Urinary bladder (tissue), 4 donors: ENCODE data around the gene AFAP1. TPM values are rescaled to one million over a fixed set of nuclear protein-coding genes. Genes with fewer than 3 reads are reported as not detected.

Experiments used
- DNase-seq: peaks from one replicate; pipeline ENCODE4 v3.0.0-alpha.2; 2015; ENCODE audit errors: extremely low spot score
- H3K27ac ChIP-seq: one replicate; pipeline ENCODE4 v1.5.1; 2013; ENCODE audit warnings: low read depth, mild to moderate bottlenecking, moderate library complexity
- H3K36me3 ChIP-seq: one replicate; pipeline ENCODE4 v1.6.1; 2013; ENCODE audit warnings: mild to moderate bottlenecking, moderate library complexity; ENCODE audit not compliant: insufficient read depth
- H3K4me1 ChIP-seq: one replicate; pipeline ENCODE4 v1.6.1; 2013; ENCODE audit warnings: mild to moderate bottlenecking, moderate library complexity; ENCODE audit not compliant: insufficient read depth
- H3K4me3 ChIP-seq: one replicate; pipeline ENCODE4 v1.5.1; 2013; ENCODE audit warnings: low read depth, low read length
- WGBS: extraction: QIAGEN DNeasy Blood & Tissue Kit; methylation state at CpG from one replicate; pipeline ENCODE4 v1.1.7; 2013; 5-methylcytosine and 5-hydroxymethylcytosine counted together
- polyA plus RNA-seq: library from polyadenylated mRNA; stranded (reverse); fragments of 200-250 nt; gene quantifications from one replicate; pipeline ENCODE4 v1.2.3, GENCODE V29; 2013
- total RNA-seq: library from RNA; depleted of rRNA; stranded (reverse); fragments of >200 nt; gene quantifications from one replicate; pipeline ENCODE4 v1.2.3, GENCODE V29; 2014
- donor health status: healthy with polysubstance abuse.
- donor health status: healthy.

AFAP1 gene
- total and polyA plus RNA-seq, 2 donors = 27.8 to 41.8 TPM

DNA sequence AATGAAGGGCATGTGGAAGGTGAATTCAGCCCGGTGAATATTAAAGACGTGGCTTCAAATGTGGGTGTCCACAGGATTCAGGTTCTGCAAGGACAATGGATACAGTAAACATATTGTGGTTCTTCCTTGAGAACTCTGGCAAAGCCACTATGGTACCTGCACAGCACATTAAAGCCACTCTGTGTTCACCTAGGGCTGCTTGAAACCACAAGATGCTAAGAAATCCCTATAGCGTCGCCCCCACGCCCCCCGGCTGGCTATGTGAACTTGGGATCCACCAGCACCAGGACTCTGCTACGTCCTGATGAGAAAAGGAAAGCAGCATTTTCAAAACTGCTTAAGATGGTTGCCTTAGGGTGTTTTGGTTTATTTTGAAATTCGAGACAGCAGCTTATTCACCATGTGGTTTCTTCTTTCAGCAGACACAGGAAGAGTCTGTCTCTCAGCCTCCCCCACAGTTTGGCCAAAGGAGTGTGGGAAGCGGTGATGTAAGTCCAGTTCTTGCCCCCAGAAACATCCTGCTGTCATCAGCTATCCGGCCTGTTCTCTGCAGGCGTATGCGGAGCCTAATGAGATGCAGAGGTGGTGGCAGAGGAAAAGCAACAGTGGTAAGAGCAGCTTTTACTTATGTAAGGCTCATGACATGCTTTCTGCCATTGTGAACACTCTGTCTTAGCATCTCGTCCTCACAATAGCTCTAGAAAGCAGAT lies 111.5 kb downstream of the AFAP1 start:
- Histone ChIP-seq H3K27ac (peak overlapping the region; percentile 56), H3K4me3 (no peak overlapping the region), H3K4me1 (no peaks in the 10 kb centered on the region), H3K36me3 (no peaks in the 10 kb centered on the region)
- WGBS = 32% methylated on average over 13 of the region's 13 CpGs
- peak; percentile 76 for DNase-seq

DNA sequence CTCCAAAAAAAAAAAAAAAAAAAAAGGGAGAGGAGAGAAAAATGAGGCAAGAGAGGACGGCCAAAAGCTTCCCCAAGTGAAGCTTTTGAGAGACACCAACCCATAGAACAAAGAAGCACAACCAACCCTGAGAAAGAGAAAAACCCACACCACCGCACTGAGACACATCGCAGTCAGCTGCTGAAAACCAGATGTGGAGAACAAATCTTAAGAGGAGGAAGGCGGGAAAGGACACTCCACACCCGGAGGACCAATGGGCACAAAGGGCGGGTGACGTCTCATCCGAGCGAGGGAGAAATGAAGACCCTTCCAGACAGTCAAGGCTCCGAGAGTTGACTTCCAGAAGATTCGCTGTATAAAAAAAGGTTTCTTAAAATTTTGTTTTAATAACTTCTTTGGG lies 112.1 kb downstream of the AFAP1 start:
- DNase-seq = no peak
- H3K4me3 ChIP-seq = no peak overlapping the region
- no peaks in the 10 kb centered on the region for H3K4me1 ChIP-seq
- no peak overlapping the region for H3K27ac ChIP-seq
- WGBS = 92% methylated on average over 11 of the region's 11 CpGs
- H3K36me3 ChIP-seq = no peaks in the 10 kb centered on the region

DNA sequence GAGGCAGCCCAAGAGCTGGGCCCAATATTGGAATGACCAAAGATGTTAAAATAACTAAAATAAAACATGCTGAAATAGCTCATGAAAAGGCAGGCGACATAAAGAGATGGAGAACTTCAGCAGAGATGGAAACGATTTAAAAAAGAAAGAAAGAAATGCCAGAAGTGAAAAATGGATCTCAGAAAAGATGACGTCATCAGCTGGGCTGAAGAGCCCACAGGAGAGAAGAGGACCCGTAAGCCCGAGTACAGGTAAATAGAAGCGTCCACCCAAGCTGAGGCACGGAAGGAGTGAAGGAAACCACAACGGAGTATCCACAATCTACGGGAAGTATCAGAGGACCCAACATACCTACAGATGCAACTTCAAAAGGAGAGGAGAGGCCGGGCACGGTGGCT lies 112.8 kb downstream of the AFAP1 start:
- Histone ChIP-seq H3K4me3 (no peak overlapping the region), H3K4me1 (no peaks in the 10 kb centered on the region), H3K36me3 (no peaks in the 10 kb centered on the region), H3K27ac (no peak overlapping the region)
- DNase-seq = no peak
- WGBS = 93% methylated on average over 11 of the region's 11 CpGs

DNA sequence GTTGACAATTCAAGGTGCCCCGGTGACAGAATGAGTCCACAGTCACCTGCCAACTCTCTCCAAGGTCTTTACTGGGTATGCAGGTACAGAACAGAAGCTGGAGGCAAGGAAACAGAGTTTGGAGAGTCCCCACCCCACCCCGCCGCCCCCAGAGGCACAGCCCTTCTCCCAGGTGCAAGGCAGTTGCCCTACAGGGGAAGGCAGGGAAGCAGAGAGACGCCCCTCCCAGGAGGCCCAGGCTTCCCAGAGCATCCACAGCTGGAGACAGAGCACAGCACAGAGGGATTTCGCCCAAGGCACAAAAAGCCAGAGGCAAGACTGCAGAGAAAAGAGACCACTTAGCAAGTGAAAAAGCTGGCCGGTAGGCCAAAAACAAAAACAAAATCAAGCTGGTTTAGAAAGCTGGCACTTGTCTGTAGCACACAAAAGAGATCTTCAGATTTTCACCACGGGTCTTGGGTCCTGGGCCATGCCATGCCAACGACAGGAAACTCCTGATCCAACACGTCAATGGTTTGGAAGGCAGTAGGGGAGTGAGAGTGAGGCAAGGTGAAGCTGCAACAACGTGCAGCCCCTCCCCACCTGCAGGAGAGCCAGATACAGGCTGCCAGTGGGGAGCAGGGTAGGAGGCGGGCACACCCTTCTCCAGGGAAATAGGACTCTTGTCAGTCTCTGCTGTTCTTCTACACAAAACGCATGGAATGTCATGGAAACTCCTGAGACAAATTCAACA lies 113.3 kb downstream of the AFAP1 start:
- no peak for DNase-seq
- WGBS = 83% methylated on average over 12 of the region's 12 CpGs
- H3K4me1 ChIP-seq = no peaks in the 10 kb centered on the region

DNA sequence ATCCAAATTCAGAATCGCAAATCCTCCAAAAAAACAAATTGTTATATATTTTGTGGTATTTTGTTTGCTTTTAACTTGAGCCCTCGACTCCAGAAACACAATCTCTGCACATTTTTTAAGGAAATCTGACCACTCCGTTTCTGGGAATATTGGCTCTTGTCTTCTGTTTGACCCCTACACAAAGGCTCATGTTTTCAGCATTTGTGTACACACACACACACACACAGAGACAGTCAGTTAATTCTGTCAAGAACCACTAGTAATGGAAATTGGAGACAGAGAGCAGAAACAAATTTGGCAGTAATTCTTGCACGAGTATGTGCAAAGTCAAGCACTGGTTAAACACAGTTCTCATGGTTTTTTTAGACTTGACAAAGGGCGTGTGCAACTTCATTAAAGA lies 115.4 kb downstream of the AFAP1 start:
- no peak overlapping the region for H3K27ac ChIP-seq
- DNase-seq = no peak
- H3K36me3 ChIP-seq = no peaks in the 10 kb centered on the region
- no peak overlapping the region for H3K4me3 ChIP-seq
- H3K4me1 ChIP-seq = no peaks in the 10 kb centered on the region
- WGBS = 43% methylated on average over 5 of the region's 5 CpGs

More for the DNA sequence above, 113.3 kb downstream of the AFAP1 start:
- Histone ChIP-seq H3K27ac (no peak overlapping the region), H3K4me3 (no peak overlapping the region), H3K36me3 (no peaks in the 10 kb centered on the region)

DNA sequence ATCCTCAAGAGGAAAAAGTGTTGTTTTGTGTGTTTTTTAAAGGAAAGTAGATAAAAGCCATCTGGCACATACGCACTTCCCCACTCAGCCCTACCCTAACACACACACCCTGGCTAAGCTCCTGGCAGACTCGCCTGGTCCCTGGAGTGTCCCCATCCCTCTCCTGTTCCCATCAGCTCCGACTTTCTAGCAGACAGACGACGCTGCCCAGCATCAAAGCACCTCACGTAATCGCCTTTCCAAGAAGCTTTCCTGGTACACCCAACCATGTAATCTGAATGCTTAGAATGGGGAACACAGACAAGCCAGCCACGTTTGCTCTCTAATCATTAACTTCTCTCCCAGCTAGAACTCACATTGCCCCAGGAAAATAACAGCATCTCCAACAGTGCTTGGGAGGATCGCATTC lies 116.2 kb downstream of the AFAP1 start:
- no peak for DNase-seq
- no peaks in the 10 kb centered on the region for H3K4me1 ChIP-seq

DNA sequence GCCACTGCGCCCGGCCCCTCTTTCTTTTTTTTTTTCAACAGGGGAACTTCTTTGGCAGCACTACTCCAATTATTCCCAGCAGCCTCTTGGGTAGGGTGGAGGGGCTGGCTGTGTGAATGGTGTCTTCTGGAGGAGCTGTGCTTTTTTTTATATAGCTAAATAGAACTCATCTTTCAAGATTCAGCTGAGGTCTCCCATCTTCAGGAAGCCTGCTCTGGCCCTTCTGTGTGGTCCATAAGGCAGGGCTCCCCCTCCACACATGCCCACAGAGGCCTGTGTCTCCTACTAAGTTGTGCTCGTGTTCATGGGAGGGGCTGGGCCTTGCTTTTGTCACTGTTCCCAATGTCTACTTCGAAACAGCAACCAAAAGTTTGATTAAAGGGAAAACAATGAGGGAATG lies 116.8 kb downstream of the AFAP1 start:
- no peaks in the 10 kb centered on the region for H3K4me1 ChIP-seq
- peak overlapping the region; percentile 83 for H3K27ac ChIP-seq
- no peak for DNase-seq
- WGBS = 36% methylated on average over 4 of the region's 4 CpGs
- H3K4me3 ChIP-seq = no peak overlapping the region
- H3K36me3 ChIP-seq = no peaks in the 10 kb centered on the region

More for the DNA sequence above, 116.2 kb downstream of the AFAP1 start:
- H3K4me3 ChIP-seq = no peak overlapping the region
- no peaks in the 10 kb centered on the region for H3K36me3 ChIP-seq
- WGBS = 26% methylated on average over 9 of the region's 9 CpGs
- H3K27ac ChIP-seq = peak overlapping the region; percentile 53

DNA sequence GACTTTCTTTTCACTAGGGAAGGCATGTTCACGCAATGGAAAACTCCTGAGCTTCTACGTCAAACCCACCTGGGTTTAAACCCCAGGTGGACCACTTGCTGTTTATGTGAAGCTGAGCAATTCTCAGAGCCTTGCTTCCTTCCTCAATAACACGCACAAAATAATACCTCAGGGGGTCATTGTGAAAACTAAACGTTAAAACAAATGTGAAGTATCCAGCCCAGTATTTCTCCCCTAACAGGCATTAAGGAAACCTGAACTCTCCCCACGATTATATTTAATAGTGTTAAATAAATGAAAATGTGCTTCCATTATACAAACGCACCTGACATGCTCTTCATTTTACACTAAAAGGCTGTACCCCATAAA lies 117.5 kb downstream of the AFAP1 start:
- H3K36me3 ChIP-seq = no peaks in the 10 kb centered on the region
- H3K4me1 ChIP-seq = no peaks in the 10 kb centered on the region
- H3K4me3 ChIP-seq = no peak overlapping the region
- H3K27ac ChIP-seq = peak overlapping the region; percentile 28
- no peak for DNase-seq
- WGBS = 62% methylated on average over 6 of the region's 6 CpGs

DNA sequence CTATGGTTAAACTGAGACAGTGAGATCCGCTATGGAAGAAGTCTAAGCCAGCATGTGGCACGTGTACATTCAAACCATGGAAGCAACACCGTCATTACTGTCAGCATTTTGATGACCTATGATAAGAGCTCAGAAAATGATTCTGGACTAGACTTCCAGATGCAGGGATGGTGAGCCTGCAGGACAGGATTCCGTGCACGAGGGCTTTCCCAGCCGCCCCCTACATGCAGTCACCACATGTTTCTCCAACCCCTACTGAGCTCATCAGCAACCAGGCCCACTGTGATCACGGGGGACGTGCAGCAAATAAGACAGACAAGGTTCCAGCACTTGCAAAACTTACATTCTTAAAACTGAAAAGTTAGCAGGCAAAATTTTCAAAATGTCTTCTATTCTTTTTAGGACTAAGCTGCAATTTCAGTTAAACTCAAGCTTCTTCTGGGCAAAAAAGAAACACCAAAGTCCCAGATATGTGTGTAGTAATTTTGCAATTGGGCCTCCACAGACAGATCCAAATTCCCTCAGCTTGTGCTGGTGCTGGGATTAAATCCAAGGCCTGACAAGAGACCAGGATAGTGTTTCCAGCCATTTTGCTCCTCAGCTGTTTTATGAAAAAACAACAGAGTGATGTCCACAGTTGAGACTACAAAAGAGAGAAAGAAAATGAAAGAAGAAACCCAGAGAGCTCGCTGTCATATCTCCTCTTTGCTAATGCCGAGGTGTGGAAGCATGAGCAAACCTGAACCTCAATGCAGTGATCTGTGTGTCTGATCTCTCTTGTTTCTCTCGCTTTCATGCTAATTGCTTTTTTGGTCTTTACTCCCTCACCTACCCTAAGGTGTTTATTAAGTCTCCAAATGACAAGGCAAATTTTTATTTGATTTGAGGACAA lies 118.2 kb downstream of the AFAP1 start:
- Histone ChIP-seq H3K27ac (peak overlapping the region; percentile 28), H3K4me3 (no peak overlapping the region), H3K36me3 (no peaks in the 10 kb centered on the region), H3K4me1 (no peaks in the 10 kb centered on the region)
- DNase-seq = no peak
- 57% methylated on average over 11 of the region's 11 CpGs for WGBS

DNA sequence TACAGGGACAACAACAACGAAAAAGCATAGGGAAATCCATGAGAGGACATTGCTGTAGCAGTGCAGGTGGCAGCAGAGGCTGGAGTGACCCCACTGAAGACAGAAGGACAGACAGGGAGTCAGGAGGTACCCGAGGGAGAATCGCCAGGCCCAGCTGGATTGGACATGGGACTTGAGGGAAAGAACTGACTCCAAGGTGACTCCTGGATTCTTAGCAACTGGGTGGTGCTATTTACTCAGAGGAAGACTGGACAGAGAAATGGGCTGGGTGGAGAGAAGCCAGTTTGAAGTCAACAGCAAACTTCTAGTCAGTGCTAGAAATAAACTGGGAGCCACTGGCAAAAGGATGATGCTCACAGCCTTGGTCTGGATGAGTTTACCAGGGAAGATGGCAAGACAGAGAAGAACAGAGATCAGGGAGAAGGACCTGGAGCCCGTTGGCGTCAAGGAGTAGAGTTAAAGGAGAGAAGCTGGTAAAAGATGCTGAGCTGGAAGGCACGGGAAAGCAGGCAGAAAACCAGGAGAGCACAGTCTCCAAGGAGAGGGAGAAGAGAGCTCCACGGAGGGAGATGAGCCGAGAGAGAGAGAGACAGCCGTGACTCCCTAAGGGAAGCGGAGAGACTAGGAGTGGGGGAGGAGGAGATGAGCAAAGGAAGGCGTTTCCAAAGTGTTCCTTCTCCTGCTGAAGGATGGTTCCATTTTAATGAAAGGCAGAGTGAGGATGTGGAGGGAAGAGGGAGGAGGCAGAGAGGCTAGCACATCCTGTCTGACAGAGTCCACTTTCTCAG lies 119.4 kb downstream of the AFAP1 start:
- Histone ChIP-seq H3K4me3 (no peak overlapping the region), H3K36me3 (peaks cover 2% of the 10 kb centered on the region), H3K27ac (no peak overlapping the region), H3K4me1 (no peaks in the 10 kb centered on the region)
- 71% methylated on average over 11 of the region's 11 CpGs for WGBS
- no peak for DNase-seq

DNA sequence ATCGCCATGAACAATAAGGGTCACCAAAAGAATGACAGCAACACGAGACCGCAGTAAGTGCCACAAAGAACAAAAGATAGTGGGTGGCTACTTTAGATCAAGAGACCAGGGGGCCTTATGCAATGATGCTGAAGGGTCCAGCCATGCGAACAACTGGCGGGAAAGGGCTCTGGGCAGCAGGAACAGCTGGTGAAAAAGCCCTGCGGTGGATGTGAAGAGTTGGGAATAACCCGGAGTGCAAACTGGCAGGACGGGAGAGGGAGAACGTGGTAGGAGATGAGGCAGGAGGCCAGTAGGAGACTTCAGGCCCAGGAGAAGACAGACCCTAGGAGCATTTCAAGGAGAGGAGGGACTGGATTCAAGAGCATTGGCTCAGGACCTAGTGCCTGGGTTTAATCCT lies 120.2 kb downstream of the AFAP1 start:
- no peak overlapping the region for H3K27ac ChIP-seq
- no peak for DNase-seq
- 93% methylated on average over 9 of the region's 9 CpGs for WGBS
- H3K4me1 ChIP-seq = no peaks in the 10 kb centered on the region
- no peak overlapping the region for H3K4me3 ChIP-seq
- peaks cover 2% of the 10 kb centered on the region for H3K36me3 ChIP-seq

DNA sequence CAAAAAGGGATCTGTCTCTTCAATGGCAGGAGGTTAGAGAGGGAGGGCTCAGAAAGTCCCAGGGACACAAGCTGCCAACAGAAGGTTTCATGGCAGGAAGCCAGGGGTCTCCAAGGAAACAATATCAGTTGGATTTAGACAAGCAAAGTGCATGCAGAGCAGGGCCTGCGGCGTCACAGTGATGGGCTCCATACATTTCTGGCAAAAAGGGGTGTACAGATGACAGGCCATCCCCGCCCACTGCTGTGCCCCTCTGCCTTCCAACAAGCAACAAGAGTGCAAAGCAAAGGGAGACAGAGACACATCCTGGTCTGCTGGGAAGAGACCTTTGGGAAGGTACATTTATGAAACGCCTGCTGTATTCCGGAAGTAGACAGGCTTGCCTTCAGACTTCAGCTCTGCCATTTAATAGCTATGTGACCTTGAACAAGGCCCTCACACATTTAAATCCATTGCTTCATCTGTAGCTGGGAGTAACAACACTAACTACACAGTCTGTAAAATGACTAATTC lies 121.2 kb downstream of the AFAP1 start:
- no peak overlapping the region for H3K27ac ChIP-seq
- H3K4me1 ChIP-seq = no peaks in the 10 kb centered on the region
- WGBS = 58% methylated on average over 5 of the region's 5 CpGs
- H3K36me3 ChIP-seq = peaks cover 2% of the 10 kb centered on the region
- no peak for DNase-seq
- no peak overlapping the region for H3K4me3 ChIP-seq

DNA sequence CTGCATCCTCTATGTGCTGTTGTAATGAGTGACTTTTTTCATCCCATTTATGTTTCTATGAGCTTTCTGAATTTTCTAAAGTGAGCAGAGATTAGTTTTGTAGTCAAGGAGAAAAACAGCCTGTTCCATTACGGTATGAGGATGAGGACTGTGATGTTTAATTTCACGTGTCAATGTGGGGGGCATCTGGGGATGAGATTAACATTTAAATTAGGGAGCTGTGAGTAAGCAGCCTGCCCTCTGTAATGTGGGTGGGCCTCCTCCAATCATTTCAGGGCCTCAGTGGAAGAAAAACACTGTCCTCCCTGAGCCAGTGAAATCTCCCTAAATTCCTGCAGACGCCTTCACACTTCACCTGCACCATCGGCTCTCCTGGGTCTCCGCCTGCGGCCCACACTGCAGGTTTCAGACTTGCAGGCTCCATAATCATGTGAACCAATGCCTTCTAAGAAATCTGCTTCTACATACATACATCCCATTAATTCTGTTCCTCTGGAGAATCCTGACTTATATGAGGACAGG lies 121.7 kb downstream of the AFAP1 start:
- DNase-seq = no peak
- 61% methylated on average over 6 of the region's 6 CpGs for WGBS
- no peaks in the 10 kb centered on the region for H3K4me1 ChIP-seq
- H3K36me3 ChIP-seq = peaks cover 2% of the 10 kb centered on the region
- no peak overlapping the region for H3K27ac ChIP-seq
- no peak overlapping the region for H3K4me3 ChIP-seq
